ENCODE results near the gene ZBTB32. TPM values are rescaled to one million over a fixed set of nuclear protein-coding genes. Genes with fewer than 3 reads are reported as not detected.

ZBTB32 gene
- polyA plus RNA-seq, 1 of the 3 experiments (the other 2 are of a cell fraction), result not detected

GRCh38 chr19:35724560-35724959 lies 20.2 kb downstream of the ZBTB32 start:
- no peak for DNase-seq
- no peak overlapping the region for H3K4me3 ChIP-seq (ENCODE audit: low read depth in 2 of 2, low read length in 1 of 2)
- ChIA-PET POLR2A (no interaction called here), CTCF (interaction anchor here (0.5 kb wide), 1 partner anchor 32 kb away, joined by 3 read pairs; no protein-coding TSS in a partner anchor)
- H3F3A ChIP-seq (replicated peaks; ENCODE audit: insufficient read depth), result no peaks in the 10 kb centered on the region
- H2AFZ ChIP-seq (ENCODE audit: low read depth), result no peak overlapping the region
- H3K9me2 ChIP-seq, result no peaks in the 10 kb centered on the region
- no peak overlapping the region for H3K9ac ChIP-seq
- H3K27ac ChIP-seq (ENCODE audit: low read depth in 2 of 2, low read length in 1 of 2), result no peak overlapping the region
- 94% methylated on average over 6 of the region's 12 CpGs for WGBS (ENCODE audit: low lambda C conversion rate)
- no peak for TF ChIP-seq MEF2A (IDR thresholded peaks at IDR 0.05; ENCODE audit: borderline replicate concordance, low read depth)
- no peak for TF ChIP-seq YY1 (IDR thresholded peaks at IDR 0.05; ENCODE audit: low read depth)
- no peak for TF ChIP-seq MXI1 (IDR thresholded peaks at IDR 0.05; ENCODE audit: low read depth, low read length)
- TF ChIP-seq CTCF (IDR thresholded peaks at IDR 0.05), result no peak
- no peak for TF ChIP-seq RFX5 (IDR thresholded peaks at IDR 0.05; ENCODE audit: low read length)
- TF ChIP-seq, protein P1, sequence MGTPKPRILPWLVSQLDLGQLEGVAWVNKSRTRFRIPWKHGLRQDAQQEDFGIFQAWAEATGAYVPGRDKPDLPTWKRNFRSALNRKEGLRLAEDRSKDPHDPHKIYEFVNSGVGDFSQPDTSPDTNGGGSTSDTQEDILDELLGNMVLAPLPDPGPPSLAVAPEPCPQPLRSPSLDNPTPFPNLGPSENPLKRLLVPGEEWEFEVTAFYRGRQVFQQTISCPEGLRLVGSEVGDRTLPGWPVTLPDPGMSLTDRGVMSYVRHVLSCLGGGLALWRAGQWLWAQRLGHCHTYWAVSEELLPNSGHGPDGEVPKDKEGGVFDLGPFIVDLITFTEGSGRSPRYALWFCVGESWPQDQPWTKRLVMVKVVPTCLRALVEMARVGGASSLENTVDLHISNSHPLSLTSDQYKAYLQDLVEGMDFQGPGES (IDR thresholded peaks at IDR 0.05; ENCODE audit: low read depth, low read length), result no peak
- no peak for TF ChIP-seq RCOR1 (IDR thresholded peaks at IDR 0.05; ENCODE audit: low read length)
- no peak for TF ChIP-seq TEAD4 (IDR thresholded peaks at IDR 0.05; ENCODE audit: borderline replicate concordance, insufficient read depth)
- no peak for TF ChIP-seq EP300 (IDR thresholded peaks at IDR 0.05; ENCODE audit: borderline replicate concordance in 1 of 2, low read depth in 1 of 2, low read length in 1 of 2)
- TF ChIP-seq ELF1 (IDR thresholded peaks at IDR 0.05), result no peak
- TF ChIP-seq PBX3 (IDR thresholded peaks at IDR 0.05), result no peak
- TF ChIP-seq SIN3A (IDR thresholded peaks at IDR 0.05; ENCODE audit: borderline replicate concordance, low read depth, low read length), result no peak
- TF ChIP-seq NFIC (IDR thresholded peaks at IDR 0.05; ENCODE audit: borderline replicate concordance), result no peak
- TF ChIP-seq GATA2 (CRISPR knock-in tag; IDR thresholded peaks at IDR 0.05), result no peak
- no peak for TF ChIP-seq TAF1 (IDR thresholded peaks at IDR 0.05; ENCODE audit: borderline replicate concordance, low read depth, low read length)
- no peak for TF ChIP-seq USF1 (IDR thresholded peaks at IDR 0.05; ENCODE audit: borderline replicate concordance, low read depth)
- TF ChIP-seq, protein P2, sequence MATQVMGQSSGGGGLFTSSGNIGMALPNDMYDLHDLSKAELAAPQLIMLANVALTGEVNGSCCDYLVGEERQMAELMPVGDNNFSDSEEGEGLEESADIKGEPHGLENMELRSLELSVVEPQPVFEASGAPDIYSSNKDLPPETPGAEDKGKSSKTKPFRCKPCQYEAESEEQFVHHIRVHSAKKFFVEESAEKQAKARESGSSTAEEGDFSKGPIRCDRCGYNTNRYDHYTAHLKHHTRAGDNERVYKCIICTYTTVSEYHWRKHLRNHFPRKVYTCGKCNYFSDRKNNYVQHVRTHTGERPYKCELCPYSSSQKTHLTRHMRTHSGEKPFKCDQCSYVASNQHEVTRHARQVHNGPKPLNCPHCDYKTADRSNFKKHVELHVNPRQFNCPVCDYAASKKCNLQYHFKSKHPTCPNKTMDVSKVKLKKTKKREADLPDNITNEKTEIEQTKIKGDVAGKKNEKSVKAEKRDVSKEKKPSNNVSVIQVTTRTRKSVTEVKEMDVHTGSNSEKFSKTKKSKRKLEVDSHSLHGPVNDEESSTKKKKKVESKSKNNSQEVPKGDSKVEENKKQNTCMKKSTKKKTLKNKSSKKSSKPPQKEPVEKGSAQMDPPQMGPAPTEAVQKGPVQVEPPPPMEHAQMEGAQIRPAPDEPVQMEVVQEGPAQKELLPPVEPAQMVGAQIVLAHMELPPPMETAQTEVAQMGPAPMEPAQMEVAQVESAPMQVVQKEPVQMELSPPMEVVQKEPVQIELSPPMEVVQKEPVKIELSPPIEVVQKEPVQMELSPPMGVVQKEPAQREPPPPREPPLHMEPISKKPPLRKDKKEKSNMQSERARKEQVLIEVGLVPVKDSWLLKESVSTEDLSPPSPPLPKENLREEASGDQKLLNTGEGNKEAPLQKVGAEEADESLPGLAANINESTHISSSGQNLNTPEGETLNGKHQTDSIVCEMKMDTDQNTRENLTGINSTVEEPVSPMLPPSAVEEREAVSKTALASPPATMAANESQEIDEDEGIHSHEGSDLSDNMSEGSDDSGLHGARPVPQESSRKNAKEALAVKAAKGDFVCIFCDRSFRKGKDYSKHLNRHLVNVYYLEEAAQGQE (IDR thresholded peaks at IDR 0.05; ENCODE audit: low read depth, low read length), result no peak
- no peak for TF ChIP-seq JUND (IDR thresholded peaks at IDR 0.05)
- TF ChIP-seq RXRA (IDR thresholded peaks at IDR 0.05; ENCODE audit: borderline replicate concordance, low read depth), result no peak
- no peaks in the 10 kb centered on the region; a peak in 1 of 4 replicates for H3K4me1 ChIP-seq (ENCODE audit: control insufficient read depth in 1 of 2, insufficient read depth in 2 of 2, low read depth in 1 of 2, low read length in 1 of 2)
- peaks cover 24 to 83% of the 10 kb centered on the region in 2 experiments for H3K36me3 ChIP-seq (replicated peaks in 1 of 2; ENCODE audit: control insufficient read depth in 1 of 2, insufficient read depth in 2 of 2, low read length in 1 of 2)
- peaks cover 17% of the 10 kb centered on the region for H4K20me1 ChIP-seq (ENCODE audit: insufficient read depth)
- no peaks in the 10 kb centered on the region for H3K9me3 ChIP-seq
- no peak overlapping the region for H3K4me2 ChIP-seq
- H3K27me3 ChIP-seq (ENCODE audit: insufficient read depth), result no peaks in the 10 kb centered on the region
- peaks cover 12% of the 10 kb centered on the region for H3K79me2 ChIP-seq (ENCODE audit: insufficient read depth)
